GM13977 (cell line): Measurements from ENCODE around the gene MAP3K12.

ENCODE experiments used
- DNase-seq: peaks from one replicate; pipeline ENCODE4 v3.0.0; 2012; ENCODE audit warnings: low spot score
- CTCF ChIP-seq: IDR thresholded peaks from 2 replicates; pipeline ENCODE4 v1.5.1; 2012; ENCODE audit warnings: mild to moderate bottlenecking, control low read depth; ENCODE audit not compliant: insufficient read depth; ENCODE audit errors: extremely low read depth, missing control alignments
- in situ Hi-C: fragments of 300-500 bp; cut with MboI; formaldehyde crosslinking; loops from one replicate; pipeline ENCODE4 v1.12.0; 2022; ENCODE audit warnings: low sequenced_read_pairs, low pct_unique_long_range_greater_than_20kb, mixed read lengths, inconsistent platforms; ENCODE audit not compliant: unreplicated experiment

Gene MAP3K12

GRCh38 chr12:53532524-53533445, 33.5 kb upstream of the MAP3K12 start:
- no peak for DNase-seq
- TF ChIP-seq CTCF: no peak
- in situ Hi-C loops: no loop called here

GRCh38 chr12:53532021-53532420, 32.8 kb upstream of the MAP3K12 start:
- in situ Hi-C loops: no loop called here
- TF ChIP-seq CTCF: no peak
- no peak for DNase-seq

DNA sequence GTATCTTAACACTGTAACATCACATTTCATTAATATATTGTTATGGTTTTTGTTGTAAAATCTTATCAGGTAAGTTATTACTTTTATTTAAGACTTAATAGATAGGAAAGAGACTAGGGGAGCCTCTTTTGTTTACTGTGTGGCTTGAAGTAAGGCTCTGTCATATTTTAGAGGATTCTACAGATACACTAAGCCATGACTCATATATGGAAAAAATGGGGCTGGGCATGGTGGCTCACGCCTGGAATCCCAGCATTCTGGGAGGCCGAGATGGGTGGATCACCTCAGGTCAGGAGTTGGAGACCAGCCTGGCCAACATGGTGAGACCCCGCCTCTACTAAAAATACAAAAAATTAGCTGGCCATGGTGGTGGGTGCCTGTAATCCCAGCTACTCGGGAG, 31.7 kb upstream of the MAP3K12 start:
- DNase-seq: no peak
- no peak for TF ChIP-seq CTCF
- in situ Hi-C loops: no loop called here

DNA sequence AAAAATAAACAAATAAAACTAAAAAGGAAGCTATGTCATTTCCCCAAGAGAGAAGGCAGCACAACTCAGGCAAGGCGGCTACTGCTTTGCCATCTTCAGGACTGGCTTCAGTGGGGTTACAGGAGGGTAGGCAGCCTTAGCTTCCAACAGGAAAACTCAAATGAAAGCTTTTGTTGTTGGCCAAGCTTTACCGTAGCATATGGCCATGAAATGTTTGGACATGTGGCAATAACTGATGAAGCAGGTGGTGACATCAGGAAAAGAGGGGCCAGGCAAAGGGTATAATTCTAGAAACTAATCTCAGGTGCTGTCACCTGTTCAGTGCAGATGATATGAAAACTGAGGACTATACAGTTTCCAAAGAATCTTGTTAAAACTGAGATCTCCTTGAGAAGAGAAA, 30.8 kb upstream of the MAP3K12 start:
- TF ChIP-seq CTCF: no peak
- in situ Hi-C loops: no loop called here
- no peak for DNase-seq

DNA sequence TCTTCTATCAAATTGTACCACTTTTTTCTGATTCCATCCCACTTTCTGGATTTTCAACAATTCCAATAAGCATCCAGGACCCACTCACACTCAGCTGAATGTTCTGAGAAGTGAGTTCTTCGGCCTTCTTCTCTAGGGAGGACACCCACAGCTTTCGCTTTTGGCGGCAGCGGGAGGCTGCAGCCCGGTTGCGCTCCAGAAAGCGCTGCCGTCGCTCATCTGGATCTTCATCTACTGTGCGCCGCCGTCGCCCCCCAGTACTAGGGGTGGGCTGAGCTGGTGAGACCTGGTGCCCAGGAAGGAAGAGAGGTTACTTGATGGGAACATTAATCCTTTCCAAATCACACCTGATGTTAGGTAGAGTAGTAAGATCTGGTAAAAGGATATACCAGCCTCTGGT, 25.2 kb upstream of the MAP3K12 start:
- in situ Hi-C loops: no loop called here
- no peak for TF ChIP-seq CTCF
- no peak for DNase-seq

DNA sequence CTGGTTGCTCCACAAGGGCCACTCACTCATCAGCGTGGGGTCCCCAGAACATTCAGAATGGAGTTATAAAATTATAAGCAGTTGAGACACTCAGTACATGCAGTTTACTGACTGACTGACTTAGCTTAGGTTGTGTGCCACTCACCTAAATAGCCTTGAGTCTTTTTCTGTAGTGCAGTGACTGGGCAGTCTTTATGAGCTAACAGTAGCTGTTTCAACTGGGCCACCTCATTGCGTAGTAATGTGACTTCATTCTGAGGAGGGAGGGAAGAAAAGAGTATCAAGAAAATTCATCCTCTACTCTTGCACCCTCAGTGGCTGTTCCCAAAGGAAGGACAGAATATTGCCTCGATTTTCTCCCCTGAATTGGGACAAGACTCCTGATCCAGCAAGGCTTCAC, 23.9 kb upstream of the MAP3K12 start:
- no peak for DNase-seq
- in situ Hi-C loops: no loop called here

More for the DNA sequence above, 23.9 kb upstream of the MAP3K12 start:
- TF ChIP-seq CTCF: no peak
